Central memory CD8-positive, alpha-beta T cell (primary cell): ENCODE measurements around the gene CNIH1.
"Not testable (repeated sequence)": the region's sequence is repeated elsewhere in the genome, so short reads cannot be mapped to it uniquely, and the experiment has no call there.

Experiments used
- ATAC-seq: fragments of 150-1000 bp; cut with Tn5 transposase; replicated peaks from 2 replicates; pipeline ENCODE4 v1.10.0; 2022; ENCODE audit warnings: mild to moderate bottlenecking, moderate FRiP score, moderate number of reproducible peaks; ENCODE audit not compliant: poor library complexity, severe bottlenecking; ENCODE audit errors: extremely low read depth
- DNase-seq, 2 donors: peaks; one replicate each; pipeline ENCODE4 v3.0.0; 2021; ENCODE audit warnings: low spot score in 2 of 2
- H3K27ac Mint-ChIP-seq: one replicate; pipeline ENCODE4 v1.8.0; 2022; ENCODE audit warnings: low read depth, mild to moderate bottlenecking, moderate library complexity, mixed read lengths
- H3K27me3 Mint-ChIP-seq: one replicate; pipeline ENCODE4 v1.8.0; 2022; ENCODE audit warnings: mixed read lengths
- H3K36me3 Mint-ChIP-seq: one replicate; pipeline ENCODE4 v1.8.0; 2022; ENCODE audit warnings: mild to moderate bottlenecking, moderate library complexity, mixed read lengths; ENCODE audit not compliant: insufficient read depth
- H3K4me1 Mint-ChIP-seq: one replicate; pipeline ENCODE4 v1.8.0; 2022; ENCODE audit warnings: mixed read lengths
- H3K4me3 Mint-ChIP-seq: one replicate; pipeline ENCODE4 v1.8.0; 2022; ENCODE audit warnings: mild to moderate bottlenecking, moderate library complexity, mixed read lengths
- H3K9me3 Mint-ChIP-seq: one replicate; pipeline ENCODE4 v1.8.0; 2022; ENCODE audit warnings: mixed read lengths

The CNIH1 gene

GRCh38 chr14:54480830-54481562 lies 39.8 kb upstream of the CNIH1 start:
- Mint-ChIP-seq H3K4me3 (no peak overlapping the region), H3K27ac (no peak overlapping the region), H3K4me1 (peaks cover 35% of the 10 kb centered on the region), H3K9me3 (no peaks in the 10 kb centered on the region), H3K36me3 (peaks cover 43% of the 10 kb centered on the region), H3K27me3 (no peaks in the 10 kb centered on the region)
- DNase-seq, result no peak
- no peak for ATAC-seq

- no peak for DNase-seq
- H3K27me3 Mint-ChIP-seq, result no peaks in the 10 kb centered on the region
- no peak overlapping the region for H3K4me3 Mint-ChIP-seq
- ATAC-seq, result no peak
- H3K4me1 Mint-ChIP-seq, result peaks cover 13% of the 10 kb centered on the region
- H3K27ac Mint-ChIP-seq, result no peak overlapping the region
- no peaks in the 10 kb centered on the region for H3K9me3 Mint-ChIP-seq
- H3K36me3 Mint-ChIP-seq, result peaks cover 46% of the 10 kb centered on the region
These were observed 37.6 kb upstream of the CNIH1 start for GRCh38 chr14:54478636-54479215.

- Mint-ChIP-seq H3K4me1 (peaks cover 4% of the 10 kb centered on the region), H3K27me3 (no peaks in the 10 kb centered on the region), H3K36me3 (peaks cover 31% of the 10 kb centered on the region), H3K9me3 (no peaks in the 10 kb centered on the region), H3K27ac (peak overlapping the region; percentile 47), H3K4me3 (no peak overlapping the region)
- ATAC-seq (no peak), DNase-seq (no peak)
These were observed 34.7 kb upstream of the CNIH1 start for GRCh38 chr14:54475911-54476310.

DNA sequence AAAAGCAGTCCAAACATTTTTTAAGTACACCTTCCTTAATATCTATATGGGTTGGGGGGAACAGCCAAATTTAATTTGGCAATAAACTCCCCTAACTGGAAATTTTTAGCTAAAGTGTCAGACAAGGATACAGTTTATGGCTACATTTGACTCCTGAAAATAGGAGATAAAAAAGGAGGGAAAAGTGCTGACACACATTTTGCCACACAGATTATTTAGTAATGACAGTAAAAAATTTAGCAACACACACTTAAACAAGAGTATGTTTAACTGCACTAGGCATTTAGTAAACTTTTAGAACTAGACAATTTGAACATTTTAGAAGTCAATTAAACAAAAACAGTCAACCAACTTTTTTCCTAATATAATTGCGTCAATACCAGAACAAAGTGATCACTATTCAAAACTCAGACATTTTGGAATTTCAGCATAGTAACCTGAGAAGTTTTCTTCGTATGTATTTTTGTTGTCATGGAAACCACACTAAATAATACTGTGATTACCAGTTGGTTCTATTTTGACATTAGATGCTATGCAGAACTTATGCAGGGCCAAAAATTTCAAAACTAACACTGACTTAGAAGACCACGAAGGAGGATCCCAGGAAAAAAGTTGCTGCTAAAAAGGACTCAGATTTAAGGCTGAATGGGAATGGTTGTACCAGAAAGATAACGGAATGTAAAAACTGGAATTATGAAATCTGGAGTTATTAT lies 34.2 kb upstream of the CNIH1 start:
- Mint-ChIP-seq H3K4me3 (no peak overlapping the region), H3K4me1 (peaks cover 4% of the 10 kb centered on the region), H3K27me3 (no peaks in the 10 kb centered on the region), H3K27ac (peak overlapping the region; percentile 47), H3K36me3 (peaks cover 29% of the 10 kb centered on the region), H3K9me3 (no peaks in the 10 kb centered on the region)
- no peak for DNase-seq
- ATAC-seq, result no peak

- DNase-seq (no peak), ATAC-seq (no peak)
- Mint-ChIP-seq H3K4me1 (peaks cover 4% of the 10 kb centered on the region), H3K4me3 (no peak overlapping the region), H3K27me3 (no peaks in the 10 kb centered on the region), H3K27ac (no peak overlapping the region), H3K36me3 (peaks cover 27% of the 10 kb centered on the region), H3K9me3 (no peaks in the 10 kb centered on the region)
These were observed 33.1 kb upstream of the CNIH1 start for GRCh38 chr14:54474232-54474793.

DNA sequence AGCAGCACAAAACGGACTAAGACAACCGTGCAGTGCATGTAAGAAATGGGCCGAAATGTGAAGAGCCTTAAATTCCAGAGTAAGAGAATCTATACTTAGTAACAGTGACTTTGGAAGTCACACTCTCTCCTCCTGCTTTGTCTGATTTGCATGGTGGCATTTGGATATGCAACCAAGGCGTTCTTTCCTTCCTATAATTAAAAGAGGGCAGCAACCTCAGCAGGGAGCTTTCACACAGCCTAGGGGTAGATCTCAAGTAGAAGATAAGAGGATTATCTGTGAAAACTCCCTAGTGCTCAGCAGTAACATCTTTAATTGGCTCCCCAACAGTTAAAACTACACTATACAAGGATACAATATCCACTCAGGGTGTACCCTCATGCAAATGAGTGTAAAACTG lies 31.1 kb upstream of the CNIH1 start:
- Mint-ChIP-seq H3K9me3 (peaks cover 8% of the 10 kb centered on the region), H3K4me3 (no peak overlapping the region), H3K27me3 (no peaks in the 10 kb centered on the region), H3K4me1 (peaks cover 4% of the 10 kb centered on the region), H3K27ac (no peak overlapping the region), H3K36me3 (peaks cover 17% of the 10 kb centered on the region)
- DNase-seq (no peak), ATAC-seq (no peak)

- ATAC-seq (no peak), DNase-seq (no peak)
- Mint-ChIP-seq H3K9me3 (peaks cover 10% of the 10 kb centered on the region), H3K4me3 (no peak overlapping the region), H3K27ac (no peak overlapping the region), H3K36me3 (peaks cover 13% of the 10 kb centered on the region), H3K4me1 (peaks cover 4% of the 10 kb centered on the region), H3K27me3 (no peaks in the 10 kb centered on the region)
These were observed 30.5 kb upstream of the CNIH1 start for GRCh38 chr14:54471641-54472040.

GRCh38 chr14:54470701-54471100 lies 29.5 kb upstream of the CNIH1 start:
- no peaks in the 10 kb centered on the region for H3K4me1 Mint-ChIP-seq
- H3K27me3 Mint-ChIP-seq, result no peaks in the 10 kb centered on the region
- H3K36me3 Mint-ChIP-seq, result peaks cover 5% of the 10 kb centered on the region
- DNase-seq (no peak), ATAC-seq (no peak)
- H3K27ac Mint-ChIP-seq, result no peak overlapping the region
- H3K9me3 Mint-ChIP-seq, result peaks cover 10% of the 10 kb centered on the region
- no peak overlapping the region for H3K4me3 Mint-ChIP-seq

DNA sequence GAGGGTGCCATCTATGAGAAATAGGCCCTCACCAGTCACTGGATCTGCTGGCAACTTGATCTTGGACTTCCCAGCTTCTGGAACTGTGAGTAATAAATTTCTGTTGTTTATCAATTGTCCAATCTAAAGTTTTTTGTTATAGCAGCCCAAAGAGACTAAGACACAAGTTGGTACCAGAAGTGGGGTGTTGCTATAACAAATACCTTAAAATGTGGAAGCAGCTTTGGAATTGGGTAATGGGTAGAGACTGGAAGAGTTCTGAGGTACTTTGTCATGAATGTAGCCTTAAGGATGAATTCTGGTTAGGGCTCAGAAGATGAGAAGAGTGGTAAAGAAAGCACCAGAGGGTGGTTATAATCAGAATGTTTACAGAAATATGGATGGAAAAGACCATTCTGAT lies 26.1 kb upstream of the CNIH1 start:
- Mint-ChIP-seq H3K9me3 (peaks cover 10% of the 10 kb centered on the region), H3K27ac (no peak overlapping the region), H3K27me3 (no peaks in the 10 kb centered on the region), H3K4me3 (no peak overlapping the region), H3K36me3 (peaks cover 3% of the 10 kb centered on the region), H3K4me1 (no peaks in the 10 kb centered on the region)
- DNase-seq (no peak), ATAC-seq (no peak)

- ATAC-seq (no peak), DNase-seq (no peak)
- H3K9me3 Mint-ChIP-seq, result peaks cover 10% of the 10 kb centered on the region
- no peak overlapping the region for H3K27ac Mint-ChIP-seq
- no peaks in the 10 kb centered on the region for H3K27me3 Mint-ChIP-seq
- H3K4me3 Mint-ChIP-seq, result no peak overlapping the region
- peaks cover 3% of the 10 kb centered on the region for H3K36me3 Mint-ChIP-seq
- no peaks in the 10 kb centered on the region for H3K4me1 Mint-ChIP-seq
These were observed 24.5 kb upstream of the CNIH1 start for GRCh38 chr14:54465654-54466053.

DNA sequence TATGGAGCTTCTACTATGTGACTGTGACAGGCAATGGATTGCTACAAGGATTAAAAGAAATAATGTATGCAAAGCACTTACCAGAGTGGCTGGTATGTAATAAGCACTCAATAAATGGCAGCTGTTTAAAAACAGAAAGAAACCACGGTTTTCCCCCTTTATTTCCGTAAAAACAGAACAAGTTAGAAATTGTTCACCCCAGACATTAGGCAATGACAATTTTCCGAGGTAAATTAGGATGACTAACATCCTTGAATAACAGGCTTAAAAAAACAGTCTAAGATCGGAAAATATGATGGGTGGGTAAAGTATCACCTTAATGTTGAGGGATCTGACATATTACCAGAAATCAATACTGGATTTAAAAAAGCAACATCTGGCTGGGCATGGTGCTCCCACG lies 20.9 kb upstream of the CNIH1 start:
- Mint-ChIP-seq H3K4me3 (no peak overlapping the region), H3K27ac (no peak overlapping the region)

GRCh38 chr14:54459106-54459505 lies 17.9 kb upstream of the CNIH1 start:
- no peak for DNase-seq
- no peaks in the 10 kb centered on the region for H3K9me3 Mint-ChIP-seq
- H3K27me3 Mint-ChIP-seq, result no peaks in the 10 kb centered on the region
- peaks cover 4% of the 10 kb centered on the region for H3K36me3 Mint-ChIP-seq
- no peak overlapping the region for H3K4me3 Mint-ChIP-seq
- no peak for ATAC-seq
- no peak overlapping the region for H3K27ac Mint-ChIP-seq
- H3K4me1 Mint-ChIP-seq, result no peaks in the 10 kb centered on the region

More for the DNA sequence above, 20.9 kb upstream of the CNIH1 start:
- DNase-seq, result no peak
- H3K27me3 Mint-ChIP-seq, result no peaks in the 10 kb centered on the region
- H3K9me3 Mint-ChIP-seq, result no peaks in the 10 kb centered on the region
- H3K4me1 Mint-ChIP-seq, result no peaks in the 10 kb centered on the region
- H3K36me3 Mint-ChIP-seq, result peaks cover 3% of the 10 kb centered on the region
- ATAC-seq, result no peak

- H3K27me3 Mint-ChIP-seq, ATAC-seq, H3K4me1 Mint-ChIP-seq, H3K9me3 Mint-ChIP-seq, H3K27ac Mint-ChIP-seq, DNase-seq, H3K36me3 Mint-ChIP-seq, H3K4me3 Mint-ChIP-seq: not testable (repeated sequence)
These were observed 17.4 kb upstream of the CNIH1 start for GRCh38 chr14:54458536-54458935.
